GM18498 (cell line): ENCODE data around the gene ZCCHC14.
A peak's percentile ranks its signal among the peaks of the same experiment; 100 is the strongest.
"Not testable (repeated sequence)": the region's sequence is repeated elsewhere in the genome, so short reads cannot be mapped to it uniquely, and the experiment has no call there.

ENCODE experiments used
- ATAC-seq: cut with Tn5 transposase; IDR thresholded peaks from one replicate; pipeline ENCODE4 v1.9.1; 2021; ENCODE audit warnings: mild to moderate bottlenecking, moderate library complexity; ENCODE audit not compliant: unreplicated experiment

Gene ZCCHC14

GRCh38 chr16:87497767-87498290, 5.0 kb upstream of the ZCCHC14 start:
- not testable (repeated sequence) for ATAC-seq

DNA sequence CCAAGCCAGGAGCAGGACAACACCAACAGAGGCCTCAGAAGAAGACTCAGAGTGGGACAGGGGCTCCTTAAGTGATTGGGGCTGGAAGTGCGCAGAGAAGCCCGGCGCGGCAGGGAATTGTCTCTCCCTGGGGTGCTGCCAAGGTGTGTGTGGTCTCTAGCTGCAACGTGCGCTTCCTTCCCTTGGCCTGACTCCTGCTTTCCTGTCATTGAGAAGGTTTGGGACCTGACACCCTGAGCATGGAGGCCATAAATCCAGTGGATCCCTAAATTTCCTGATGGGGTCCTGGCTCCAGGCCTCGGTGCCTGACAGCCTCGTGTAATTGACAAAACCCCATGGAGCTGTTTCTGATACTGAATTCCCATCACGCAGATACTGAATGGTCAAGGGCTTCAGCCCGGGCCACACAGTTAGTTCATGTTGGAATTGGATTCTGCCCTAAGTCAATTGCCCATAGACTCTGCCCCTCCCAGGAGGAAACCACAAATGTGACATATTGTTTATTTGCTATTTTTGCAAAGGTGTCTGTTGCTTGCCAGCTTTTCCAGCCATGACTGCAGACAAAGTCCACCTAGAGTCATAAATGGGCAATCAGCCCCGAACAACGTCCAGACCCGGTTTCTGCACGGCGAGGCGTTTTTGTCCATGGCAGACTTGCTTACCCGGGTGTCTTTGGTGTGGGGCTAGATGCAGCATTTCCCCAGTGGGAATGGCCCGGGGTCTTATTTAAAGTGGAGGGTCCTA, 4.4 kb upstream of the ZCCHC14 start:
- ATAC-seq, result not testable (repeated sequence)

DNA sequence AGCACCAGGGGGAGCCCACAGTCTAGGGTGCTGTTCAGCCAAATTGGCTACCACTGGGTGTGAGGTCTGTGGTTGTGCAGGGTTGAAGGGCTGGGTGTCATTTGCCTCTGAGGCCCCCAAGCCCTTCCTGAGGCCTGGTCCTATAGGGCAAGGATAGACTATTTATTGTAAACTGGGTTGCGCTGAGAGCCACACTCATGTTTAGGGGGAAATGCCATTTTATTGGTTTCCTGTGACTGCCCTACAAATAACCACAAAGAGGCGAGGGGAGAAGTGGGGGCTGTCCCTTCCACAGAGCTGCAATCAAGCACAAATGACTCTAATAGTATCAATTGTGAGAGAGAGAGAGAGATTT, 3.6 kb upstream of the ZCCHC14 start:
- ATAC-seq, result peak; percentile 42

DNA sequence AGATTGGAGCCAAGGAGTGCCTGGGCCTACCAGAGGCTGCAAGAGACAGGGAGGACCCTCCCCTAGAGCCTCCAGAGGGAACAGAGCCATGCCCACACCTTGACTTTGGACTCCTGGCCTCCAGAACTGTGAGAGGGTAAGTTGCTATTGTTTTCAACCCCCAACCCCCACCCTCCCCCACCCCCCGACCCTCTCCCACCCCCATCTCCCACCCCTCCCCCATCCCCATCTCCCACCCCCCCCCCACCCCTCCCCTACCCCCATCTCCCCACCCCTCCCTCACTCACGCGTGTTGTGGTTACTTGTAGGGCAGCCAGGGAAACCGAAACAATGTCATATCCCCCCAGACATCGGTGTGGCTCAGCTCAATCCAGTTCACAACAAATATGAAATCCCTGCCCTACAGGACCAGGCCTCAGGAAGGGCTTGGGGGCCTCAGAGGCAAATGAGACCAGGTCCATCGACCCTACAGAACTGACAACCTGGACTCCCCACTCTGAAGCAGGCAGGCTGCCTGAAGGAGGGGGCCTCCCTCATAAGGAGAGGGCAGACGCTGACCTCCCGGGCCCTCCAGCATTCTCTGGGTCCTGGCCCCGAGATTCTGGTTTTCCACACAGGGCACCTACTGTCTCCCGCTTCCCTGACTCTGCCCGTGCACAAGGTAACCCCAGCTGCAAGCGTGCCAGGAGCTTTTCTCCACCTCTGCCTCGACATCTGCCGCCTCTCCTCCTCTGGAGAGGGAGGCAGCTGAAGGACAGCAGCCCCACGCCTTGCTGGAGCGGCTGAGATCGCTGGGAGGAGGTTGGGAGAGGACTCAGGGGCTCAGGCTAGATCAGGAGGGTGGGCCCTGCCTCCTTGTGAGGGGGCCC, 3.0 kb upstream of the ZCCHC14 start:
- no peak for ATAC-seq

- ATAC-seq, result no peak
Measured at GRCh38 chr16:87493608-87494280, 920 bp upstream of the ZCCHC14 start.

GRCh38 chr16:87492291-87492630, 563 bp downstream of the ZCCHC14 start:
- ATAC-seq, result no peak

- ATAC-seq, result no peak
Measured at GRCh38 chr16:87491522-87492290, 1.1 kb downstream of the ZCCHC14 start.

GRCh38 chr16:87490799-87491521, 1.9 kb downstream of the ZCCHC14 start:
- ATAC-seq, result not testable (repeated sequence)

DNA sequence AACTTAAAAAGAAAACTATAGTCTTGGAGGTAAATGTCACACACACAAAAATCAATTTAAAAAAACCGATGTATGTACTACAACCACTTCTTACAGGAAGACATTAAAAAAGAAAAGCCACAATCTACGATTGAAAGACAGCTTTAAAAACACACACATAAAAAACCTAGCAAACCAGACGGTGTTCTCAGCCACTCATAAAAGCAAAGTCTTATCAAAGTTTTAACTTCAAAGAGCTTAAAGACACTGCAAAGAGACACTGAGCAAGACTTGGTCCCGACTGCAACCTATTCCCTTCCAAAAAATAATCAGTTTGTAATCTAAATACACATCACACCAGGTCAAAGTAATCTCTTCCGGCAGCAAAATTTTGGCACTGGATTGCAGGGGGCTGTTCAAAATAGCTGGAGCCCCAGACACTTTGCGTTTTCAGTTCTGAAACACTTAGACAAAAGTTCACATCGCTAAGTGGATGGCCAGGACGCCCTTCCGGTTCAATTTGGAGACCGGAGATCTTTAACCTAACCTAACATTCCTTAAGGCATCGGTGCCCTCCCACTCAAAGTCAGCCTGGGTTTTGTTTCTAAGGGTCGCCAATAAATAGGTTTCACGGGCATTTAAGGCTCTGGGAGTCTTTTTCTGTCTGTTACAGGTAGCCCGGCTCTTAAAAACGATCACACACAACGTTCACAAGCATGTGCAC, 2.6 kb downstream of the ZCCHC14 start:
- ATAC-seq, result no peak

GRCh38 chr16:87489434-87490045, 3.3 kb downstream of the ZCCHC14 start:
- ATAC-seq, result no peak

DNA sequence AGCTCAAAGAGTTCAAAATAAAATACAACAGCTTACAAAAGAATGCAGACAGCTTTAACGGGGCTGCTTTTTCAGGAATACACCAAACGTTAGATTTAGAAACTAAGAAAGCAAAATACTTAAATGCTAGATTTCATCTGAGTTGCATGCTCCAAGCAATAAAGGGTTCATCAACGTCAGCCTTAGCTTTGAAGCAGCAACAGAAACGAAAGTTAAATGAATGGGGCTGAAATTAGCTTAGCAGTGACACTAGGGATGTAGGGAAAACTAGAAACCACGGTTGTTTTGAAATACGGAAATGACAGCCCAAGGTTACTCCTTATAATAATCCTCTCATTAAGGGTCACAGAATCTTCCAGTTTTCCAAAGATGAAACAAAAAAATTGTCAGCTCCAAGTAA, 3.9 kb downstream of the ZCCHC14 start:
- ATAC-seq, result not testable (repeated sequence)

DNA sequence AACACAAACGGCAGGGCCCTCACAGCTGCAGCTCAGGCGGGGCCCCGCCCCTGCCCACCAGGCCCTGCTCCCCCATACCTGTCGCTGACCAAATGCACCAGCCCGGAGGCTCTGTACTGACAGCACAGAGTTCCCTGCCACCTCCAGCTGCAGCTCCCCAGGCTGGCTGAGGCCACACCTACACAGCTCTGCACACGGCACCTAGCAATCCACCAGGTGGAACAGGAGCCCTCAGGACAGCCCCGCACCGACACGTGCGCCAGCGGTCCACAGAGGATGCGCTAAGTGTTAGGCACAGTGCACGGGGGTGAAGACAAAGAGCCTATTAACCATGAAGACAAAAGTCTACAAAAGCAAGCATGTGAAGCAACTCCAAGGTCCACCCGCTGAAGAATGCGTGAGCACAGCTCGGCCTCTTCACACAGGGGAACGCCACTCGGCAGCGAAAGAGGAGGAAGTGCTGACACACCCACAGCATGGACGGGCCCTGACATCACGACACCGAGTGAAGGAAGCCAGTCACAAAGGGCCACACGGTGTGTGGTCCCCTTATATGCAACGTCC, 5.4 kb downstream of the ZCCHC14 start:
- no peak for ATAC-seq

GRCh38 chr16:87486713-87487247, 6.0 kb downstream of the ZCCHC14 start:
- ATAC-seq, result no peak

DNA sequence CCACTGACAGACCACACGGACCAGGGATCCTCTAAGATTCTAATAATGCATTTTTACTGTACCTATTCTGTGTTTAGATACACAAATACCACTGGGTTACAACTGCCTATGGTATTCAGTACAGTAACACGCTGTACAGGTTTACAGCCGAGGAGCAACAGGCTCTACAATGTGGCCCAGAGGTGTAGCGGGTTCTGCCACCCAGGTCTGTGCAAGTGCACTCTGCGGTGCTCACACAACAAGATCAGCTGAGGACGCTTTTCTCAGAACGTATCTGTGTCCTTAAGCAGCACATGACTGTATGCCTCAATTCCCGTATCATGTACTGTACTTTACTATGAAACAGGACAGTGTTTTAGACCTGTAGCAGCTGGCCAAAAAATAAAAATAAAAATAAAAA, 6.5 kb downstream of the ZCCHC14 start:
- no peak for ATAC-seq

DNA sequence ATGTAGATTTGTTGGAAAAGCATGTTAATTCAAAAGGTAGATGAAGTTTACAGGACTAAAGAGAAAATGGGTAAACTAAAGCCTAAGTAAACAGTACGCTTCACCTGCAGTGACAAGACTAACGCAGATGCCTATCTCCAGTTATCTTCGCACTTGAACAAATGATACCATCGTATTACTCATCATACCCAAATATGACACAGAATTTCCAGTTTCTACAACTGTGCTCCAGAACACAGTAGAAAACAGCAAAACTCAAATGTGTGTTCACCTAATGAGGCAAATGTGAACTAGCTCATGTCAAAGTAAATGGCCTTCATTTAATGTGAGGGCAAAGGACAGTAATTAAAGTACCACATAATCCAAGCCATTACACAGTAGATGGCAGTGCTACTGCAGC, 7.0 kb downstream of the ZCCHC14 start:
- not testable (repeated sequence) for ATAC-seq

DNA sequence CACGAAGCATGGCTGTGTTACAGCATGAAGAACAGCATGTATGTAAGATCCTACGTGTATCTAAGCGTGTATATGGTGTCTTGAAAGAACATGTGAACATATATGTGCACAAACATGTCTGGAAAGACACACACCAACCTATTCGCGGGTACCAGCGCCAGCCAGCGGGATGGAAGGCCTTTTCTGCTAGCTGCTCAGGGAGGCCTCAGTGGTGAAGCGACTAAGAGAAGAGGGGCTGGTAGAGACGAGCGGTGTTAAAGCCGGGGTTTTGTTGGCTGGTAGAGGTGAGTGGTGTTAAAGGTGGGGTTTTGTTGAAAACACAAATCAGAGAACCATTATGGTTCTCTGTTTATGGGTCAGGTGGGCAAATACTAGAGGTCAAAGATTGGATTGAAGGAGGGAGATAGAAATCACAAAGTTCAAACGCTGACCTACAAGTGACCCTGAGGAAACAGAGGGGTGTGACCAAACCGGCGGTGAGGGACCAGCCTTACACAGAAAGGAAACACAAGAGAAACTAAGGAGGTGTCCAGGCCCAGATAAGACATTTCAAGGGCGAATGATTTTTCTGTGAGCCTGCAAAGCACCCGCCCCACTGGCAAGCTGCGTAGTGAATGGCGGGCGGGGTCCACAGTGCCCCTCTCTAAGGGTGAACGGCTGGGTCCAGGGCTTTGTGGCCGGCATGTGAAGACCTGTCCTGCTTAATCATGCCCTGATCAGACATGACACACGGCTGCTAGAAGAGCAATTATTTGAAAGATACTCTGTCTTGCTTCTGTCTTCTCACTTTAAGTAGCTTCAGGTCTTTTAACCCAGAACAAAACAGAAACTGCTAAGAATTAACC, 8.1 kb downstream of the ZCCHC14 start:
- ATAC-seq, result no peak

DNA sequence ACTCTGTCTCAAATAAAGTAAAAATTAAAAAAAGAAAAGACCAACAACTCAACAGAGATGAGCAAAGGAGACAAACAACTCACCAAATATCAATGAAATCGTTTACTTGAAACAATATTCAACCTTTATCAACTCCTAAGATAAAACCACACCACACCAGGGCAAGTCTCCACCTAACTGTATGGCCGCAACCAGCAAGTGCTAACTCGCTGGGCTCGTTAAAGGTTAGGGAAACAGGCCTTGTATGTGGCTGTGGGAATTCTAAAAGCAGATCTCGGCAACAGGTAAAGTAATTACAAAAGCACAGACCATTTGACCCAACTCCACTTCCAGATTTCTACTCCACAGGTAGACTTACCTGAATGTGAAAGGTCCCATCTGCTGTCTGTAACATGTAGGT, 9.3 kb downstream of the ZCCHC14 start:
- ATAC-seq, result no peak

DNA sequence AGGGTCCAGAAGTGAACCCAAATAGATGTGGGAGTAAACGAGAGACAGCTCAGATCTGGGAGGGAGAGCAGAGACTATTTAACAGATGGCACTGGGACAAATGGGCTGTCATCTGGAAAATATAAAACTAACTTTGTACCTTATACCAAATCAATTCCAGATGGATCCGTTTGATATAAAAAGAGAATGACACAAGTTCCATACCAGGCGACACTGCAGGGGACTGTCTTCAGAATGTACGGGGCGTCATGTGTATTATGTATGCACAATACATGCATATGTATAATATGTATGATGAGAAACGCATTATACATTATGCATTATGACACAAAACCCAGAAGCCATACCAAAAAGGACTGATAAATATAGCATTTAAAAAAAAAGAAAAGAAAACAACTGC, 10.2 kb downstream of the ZCCHC14 start:
- not testable (repeated sequence) for ATAC-seq
